DMS53 treated with DMSO at 0.1 percent for 48 hours (cell line): ENCODE data around the gene HOXB3.

Experiments
- DNase-seq: peaks from one replicate; lab custom pipeline; 2025; ENCODE audit not compliant: unreplicated experiment; lab: John Stamatoyannopoulos, UW

Gene HOXB3

GRCh38 chr17:48571024-48571818 lies 18.8 kb downstream of the HOXB3 start:
- no peak for DNase-seq

GRCh38 chr17:48570325-48571023 lies 19.6 kb downstream of the HOXB3 start:
- no peak for DNase-seq

GRCh38 chr17:48569674-48570324 lies 20.2 kb downstream of the HOXB3 start:
- no peak for DNase-seq

- DNase-seq, result no peak
These were observed 20.8 kb downstream of the HOXB3 start for GRCh38 chr17:48569240-48569582.

- DNase-seq, result no peak
These were observed 21.4 kb downstream of the HOXB3 start for GRCh38 chr17:48568499-48569239.

- DNase-seq, result no peak
These were observed 22.2 kb downstream of the HOXB3 start for GRCh38 chr17:48567646-48568354.

GRCh38 chr17:48567209-48567608 lies 22.8 kb downstream of the HOXB3 start:
- DNase-seq, result no peak

- no peak for DNase-seq
These were observed 23.3 kb downstream of the HOXB3 start for GRCh38 chr17:48566717-48567116.

GRCh38 chr17:48565925-48566710 lies 23.9 kb downstream of the HOXB3 start:
- no peak for DNase-seq

GRCh38 chr17:48565022-48565554 lies 25.0 kb downstream of the HOXB3 start:
- no peak for DNase-seq

- DNase-seq, result no peak
These were observed 25.6 kb downstream of the HOXB3 start for GRCh38 chr17:48564188-48565021.

GRCh38 chr17:48563867-48564187 lies 26.2 kb downstream of the HOXB3 start:
- DNase-seq, result no peak

- DNase-seq, result no peak
These were observed 26.6 kb downstream of the HOXB3 start for GRCh38 chr17:48563385-48563838.

GRCh38 chr17:48562934-48563333 lies 27.1 kb downstream of the HOXB3 start:
- DNase-seq, result no peak

- DNase-seq, result no peak
These were observed 27.9 kb downstream of the HOXB3 start for GRCh38 chr17:48561884-48562810.

- DNase-seq, result no peak
These were observed 29.9 kb downstream of the HOXB3 start for GRCh38 chr17:48559840-48560817.
